Astrocyte of the cerebellum (primary cell): Measurements from ENCODE around the gene NAA80.
A peak's percentile ranks its signal among the peaks of the same experiment; 100 is the strongest.

Source experiments
- DNase-seq: peaks from one replicate; pipeline ENCODE4 v3.0.0-alpha.2; 2011; ENCODE audit warnings: low read depth
- H3K4me3 ChIP-seq: 2 replicates; pipeline ENCODE4 v1.5.1; 2011; ENCODE audit warnings: mild to moderate bottlenecking, low read depth, low read length, moderate library complexity
- in situ Hi-C: cut with HindIII; loops from 2 replicates; pipeline ENCODE4 v1.10.0; 2017; ENCODE audit warnings: low sequenced_read_pairs
- TF ChIP-seq, protein P1 (sequence below): IDR thresholded peaks from 2 replicates; pipeline ENCODE4 v1.5.1; 2012; ENCODE audit warnings: low read length, low read depth, moderate library complexity, mild to moderate bottlenecking; ENCODE audit errors: missing control alignments

Gene NAA80

GRCh38 chr3:50330330-50330729 is 31.1 kb upstream of the NAA80 start:
- in situ Hi-C loops = loop anchor here (5.0 kb wide), 1 partner anchor 207 kb away; no protein-coding TSS in a partner anchor
- TF ChIP-seq, protein P1, sequence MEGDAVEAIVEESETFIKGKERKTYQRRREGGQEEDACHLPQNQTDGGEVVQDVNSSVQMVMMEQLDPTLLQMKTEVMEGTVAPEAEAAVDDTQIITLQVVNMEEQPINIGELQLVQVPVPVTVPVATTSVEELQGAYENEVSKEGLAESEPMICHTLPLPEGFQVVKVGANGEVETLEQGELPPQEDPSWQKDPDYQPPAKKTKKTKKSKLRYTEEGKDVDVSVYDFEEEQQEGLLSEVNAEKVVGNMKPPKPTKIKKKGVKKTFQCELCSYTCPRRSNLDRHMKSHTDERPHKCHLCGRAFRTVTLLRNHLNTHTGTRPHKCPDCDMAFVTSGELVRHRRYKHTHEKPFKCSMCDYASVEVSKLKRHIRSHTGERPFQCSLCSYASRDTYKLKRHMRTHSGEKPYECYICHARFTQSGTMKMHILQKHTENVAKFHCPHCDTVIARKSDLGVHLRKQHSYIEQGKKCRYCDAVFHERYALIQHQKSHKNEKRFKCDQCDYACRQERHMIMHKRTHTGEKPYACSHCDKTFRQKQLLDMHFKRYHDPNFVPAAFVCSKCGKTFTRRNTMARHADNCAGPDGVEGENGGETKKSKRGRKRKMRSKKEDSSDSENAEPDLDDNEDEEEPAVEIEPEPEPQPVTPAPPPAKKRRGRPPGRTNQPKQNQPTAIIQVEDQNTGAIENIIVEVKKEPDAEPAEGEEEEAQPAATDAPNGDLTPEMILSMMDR = no peak
- no peak overlapping the region for H3K4me3 ChIP-seq
- no peak for DNase-seq

DNA sequence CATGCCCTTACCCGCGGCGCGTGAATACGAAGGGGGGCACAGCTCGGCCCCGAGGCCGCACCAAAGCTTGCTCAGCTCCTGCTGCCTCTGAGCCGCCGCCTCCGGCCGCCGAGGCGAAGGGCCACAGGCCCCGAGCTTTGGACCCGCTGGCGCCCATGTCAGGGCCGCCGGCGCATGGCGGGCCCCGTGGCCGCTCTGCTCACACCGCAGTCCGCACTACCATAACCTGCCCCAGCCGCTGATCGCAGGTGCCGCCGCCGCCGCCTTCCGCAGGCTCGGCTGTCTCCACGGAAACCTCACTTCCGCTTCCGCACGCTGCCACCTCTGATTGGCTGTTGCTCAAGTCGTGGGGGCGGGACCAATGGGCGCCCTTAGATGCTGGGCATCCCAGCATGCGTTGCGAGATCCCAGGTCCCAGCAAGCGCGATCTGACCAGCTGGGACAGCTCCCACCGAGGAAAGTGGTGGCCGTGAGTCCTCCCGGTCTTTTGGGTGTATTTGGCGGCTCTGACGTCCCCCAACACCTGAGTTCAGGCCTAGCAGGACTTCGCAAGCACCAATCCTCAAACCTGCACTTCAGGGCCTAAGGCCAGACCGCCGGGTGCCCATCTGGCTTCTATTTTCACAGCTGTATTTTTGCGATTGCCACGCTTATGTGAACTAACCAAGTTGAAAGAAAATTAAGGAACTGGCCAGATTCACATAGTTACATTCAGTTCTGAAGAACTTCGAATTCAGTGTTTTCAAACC is 28.9 kb upstream of the NAA80 start, which contains the start of gene TUSC2:
TUSC2 (minus strand) TSS at position 281 of the 749 bp plus-strand sequence; CDS start at position 157, 124 bp downstream.
- in situ Hi-C loops = no loop called here
- H3K4me3 ChIP-seq = peak within 1 kb of the TSS; percentile 88
- TF ChIP-seq, protein P1 = no peak
- peak; percentile 91 for DNase-seq

GRCh38 chr3:50327129-50327528 is 27.9 kb upstream of the NAA80 start:
- TF ChIP-seq, protein P1 = no peak
- no peak for DNase-seq
- in situ Hi-C loops = no loop called here
- peak overlapping the region; percentile 88 for H3K4me3 ChIP-seq

DNA sequence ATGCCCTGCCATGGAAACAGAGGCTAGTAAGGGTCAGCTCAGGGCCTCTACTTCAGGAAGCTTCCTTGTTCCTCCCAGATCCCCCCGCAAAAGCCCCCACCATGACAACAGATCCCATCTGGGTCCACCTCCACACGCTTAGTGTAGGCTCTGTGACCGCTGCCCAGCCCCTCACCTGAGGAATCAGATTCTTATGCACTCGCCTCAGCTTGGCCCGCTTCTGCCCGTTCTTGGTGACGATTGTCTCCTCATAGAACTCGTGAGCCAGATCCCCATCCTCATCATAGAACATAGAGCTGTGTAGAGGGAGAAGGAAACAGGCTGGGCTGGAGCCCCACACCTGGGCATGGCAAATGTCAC is 27.0 kb upstream of the NAA80 start:
- no peak for DNase-seq
- no peak overlapping the region for H3K4me3 ChIP-seq
- in situ Hi-C loops = no loop called here
- TF ChIP-seq, protein P1 = no peak

- no peak overlapping the region for H3K4me3 ChIP-seq
- in situ Hi-C loops = no loop called here
- no peak for DNase-seq
- TF ChIP-seq, protein P1 = no peak
These were observed 26.4 kb upstream of the NAA80 start for GRCh38 chr3:50325497-50326181.

- TF ChIP-seq, protein P1 = no peak
- no peak overlapping the region for H3K4me3 ChIP-seq
- in situ Hi-C loops = no loop called here
- no peak for DNase-seq
These were observed 25.9 kb upstream of the NAA80 start for GRCh38 chr3:50325113-50325480.
